Loucy (cell line): Measurements from ENCODE around the gene MAML3.
A peak's percentile ranks its signal among the peaks of the same experiment; 100 is the strongest.

Experiments used
- H2AFZ ChIP-seq: fragments of 200-600 bp; sonication (generic); 2 replicates; pipeline ENCODE4 v1.6.0; 2016; ENCODE audit warnings: antibody characterized with exemption, mild to moderate bottlenecking, low read length, moderate library complexity
- H3F3A ChIP-seq: fragments of 200-600 bp; 2 replicates; pipeline ENCODE4 v1.6.0; 2016; ENCODE audit warnings: antibody characterized with exemption, low read depth, mild to moderate bottlenecking
- H3K27me3 ChIP-seq: fragments of 200-600 bp; sonication (generic); 2 replicates; pipeline ENCODE4 v1.6.1; 2014; ENCODE audit warnings: low read length, mild to moderate bottlenecking; ENCODE audit not compliant: insufficient read depth, poor library complexity, severe bottlenecking
- H3K36me3 ChIP-seq: fragments of 200-600 bp; sonication (generic); 2 replicates; pipeline ENCODE4 v1.6.1; 2016; ENCODE audit warnings: low read length; ENCODE audit not compliant: insufficient read depth
- H3K4me1 ChIP-seq: fragments of 200-600 bp; sonication (generic); 2 replicates; pipeline ENCODE4 v1.5.1; 2014; ENCODE audit warnings: low read length, mild to moderate bottlenecking; ENCODE audit not compliant: insufficient read depth, poor library complexity, severe bottlenecking
- H3K4me2 ChIP-seq: fragments of 200-600 bp; sonication (generic); 2 replicates; pipeline ENCODE4 v1.6.0; 2014; ENCODE audit warnings: antibody characterized with exemption, low read length, low read depth, mild to moderate bottlenecking; ENCODE audit not compliant: poor library complexity, severe bottlenecking
- H3K4me3 ChIP-seq: fragments of 200-600 bp; sonication (generic); 2 replicates; pipeline ENCODE4 v1.5.1; 2014; ENCODE audit warnings: low read length, mild to moderate bottlenecking, mixed read lengths; ENCODE audit not compliant: poor library complexity, severe bottlenecking
- H3K79me2 ChIP-seq: fragments of 200-600 bp; sonication (generic); 2 replicates; pipeline ENCODE4 v1.6.1; 2014; ENCODE audit warnings: low read length; ENCODE audit not compliant: insufficient read depth
- H3K9ac ChIP-seq: fragments of 200-600 bp; sonication (generic); 2 replicates; pipeline ENCODE4 v1.6.0; 2014; ENCODE audit warnings: mild to moderate bottlenecking, low read depth, low read length, moderate library complexity; ENCODE audit not compliant: poor library complexity, severe bottlenecking
- H3K9me2 ChIP-seq: fragments of 200-600 bp; sonication (generic); replicated peaks from 2 replicates; pipeline ENCODE4 v1.6.1; 2016; ENCODE audit warnings: low read depth, low read length, mixed read lengths
- H3K9me3 ChIP-seq: fragments of 200-600 bp; sonication (generic); 2 replicates; pipeline ENCODE4 v1.6.1; 2014; ENCODE audit warnings: mild to moderate bottlenecking, antibody characterized with exemption, low read length, low read depth; ENCODE audit not compliant: insufficient read depth
- H4K20me1 ChIP-seq: fragments of 200-600 bp; sonication (generic); 2 replicates; pipeline ENCODE4 v1.6.0; 2014; ENCODE audit warnings: antibody characterized with exemption, low read length, mild to moderate bottlenecking; ENCODE audit not compliant: insufficient read depth, poor library complexity, severe bottlenecking
- EZH2phosphoT487 ChIP-seq: fragments of 200-600 bp; IDR thresholded peaks from 2 replicates; pipeline ENCODE4 v1.6.1; 2018; ENCODE audit warnings: antibody characterized with exemption, mild to moderate bottlenecking, moderate library complexity, borderline replicate concordance
- TF ChIP-seq, protein P1 (sequence below): fragments of 200-600 bp; sonication (generic); conservative IDR thresholded peaks from 2 replicates; pipeline ENCODE4 v1.5.1; 2014; ENCODE audit warnings: mild to moderate bottlenecking, antibody characterized with exemption, low read length

The MAML3 gene

DNA sequence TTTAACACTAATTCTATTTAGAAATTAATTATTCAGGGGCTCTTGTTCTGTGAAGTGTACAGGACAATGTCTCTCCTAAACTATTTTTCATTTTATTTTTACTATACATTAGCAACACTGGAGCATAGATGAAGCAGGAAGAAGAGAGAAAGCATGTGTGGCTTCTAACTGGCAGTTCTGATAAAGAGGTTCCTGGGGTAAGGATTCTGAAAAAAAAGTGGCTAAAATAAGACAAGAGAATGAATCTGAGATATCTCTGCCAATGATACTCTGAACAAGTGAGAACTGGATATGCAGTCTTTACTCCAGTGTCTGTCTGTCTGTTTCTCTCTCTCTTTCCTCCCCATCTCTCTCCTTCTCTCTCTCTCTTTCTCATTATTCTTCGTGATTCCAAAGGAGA, 125.9 kb downstream of the MAML3 start:
- H3K27me3 ChIP-seq, result no peaks in the 10 kb centered on the region
- H4K20me1 ChIP-seq, result no peaks in the 10 kb centered on the region
- H3K9me3 ChIP-seq, result no peaks in the 10 kb centered on the region
- H3K79me2 ChIP-seq, result peaks cover 45% of the 10 kb centered on the region; the same call in 1 of the 2 replicates
- no peak overlapping the region for H3K4me3 ChIP-seq
- no peaks in the 10 kb centered on the region for H3F3A ChIP-seq
- H3K36me3 ChIP-seq, result no peaks in the 10 kb centered on the region
- no peak overlapping the region for H2AFZ ChIP-seq
- H3K4me1 ChIP-seq, result peaks cover 24% of the 10 kb centered on the region
- no peak overlapping the region for H3K9ac ChIP-seq
- H3K9me2 ChIP-seq, result no peaks in the 10 kb centered on the region
- TF ChIP-seq, protein P1, sequence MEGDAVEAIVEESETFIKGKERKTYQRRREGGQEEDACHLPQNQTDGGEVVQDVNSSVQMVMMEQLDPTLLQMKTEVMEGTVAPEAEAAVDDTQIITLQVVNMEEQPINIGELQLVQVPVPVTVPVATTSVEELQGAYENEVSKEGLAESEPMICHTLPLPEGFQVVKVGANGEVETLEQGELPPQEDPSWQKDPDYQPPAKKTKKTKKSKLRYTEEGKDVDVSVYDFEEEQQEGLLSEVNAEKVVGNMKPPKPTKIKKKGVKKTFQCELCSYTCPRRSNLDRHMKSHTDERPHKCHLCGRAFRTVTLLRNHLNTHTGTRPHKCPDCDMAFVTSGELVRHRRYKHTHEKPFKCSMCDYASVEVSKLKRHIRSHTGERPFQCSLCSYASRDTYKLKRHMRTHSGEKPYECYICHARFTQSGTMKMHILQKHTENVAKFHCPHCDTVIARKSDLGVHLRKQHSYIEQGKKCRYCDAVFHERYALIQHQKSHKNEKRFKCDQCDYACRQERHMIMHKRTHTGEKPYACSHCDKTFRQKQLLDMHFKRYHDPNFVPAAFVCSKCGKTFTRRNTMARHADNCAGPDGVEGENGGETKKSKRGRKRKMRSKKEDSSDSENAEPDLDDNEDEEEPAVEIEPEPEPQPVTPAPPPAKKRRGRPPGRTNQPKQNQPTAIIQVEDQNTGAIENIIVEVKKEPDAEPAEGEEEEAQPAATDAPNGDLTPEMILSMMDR, result no peak
- TF ChIP-seq EZH2phosphoT487, result no peak
- H3K4me2 ChIP-seq, result no peak overlapping the region

DNA sequence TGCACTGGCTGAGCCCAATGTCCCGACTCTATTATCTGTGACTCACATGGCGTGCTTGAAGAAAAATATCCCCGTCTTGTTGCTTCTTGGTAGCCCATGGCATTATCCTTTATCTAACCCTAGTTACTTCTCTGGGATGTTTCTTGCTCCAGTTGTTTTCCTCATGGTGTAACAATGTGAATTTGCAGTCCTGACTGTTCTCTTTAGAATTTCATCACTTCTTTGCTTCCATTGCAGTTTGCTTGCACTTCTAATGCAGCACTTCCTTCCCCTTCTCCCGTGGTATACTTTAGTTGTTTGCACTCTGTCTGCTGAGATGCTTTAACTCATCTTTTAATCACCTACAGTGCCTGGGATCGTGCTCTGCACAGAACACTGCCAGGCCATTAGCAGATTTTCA, 126.9 kb downstream of the MAML3 start:
- H3K9ac ChIP-seq, result no peak overlapping the region
- H3K27me3 ChIP-seq, result no peaks in the 10 kb centered on the region
- no peaks in the 10 kb centered on the region for H3F3A ChIP-seq
- no peaks in the 10 kb centered on the region for H4K20me1 ChIP-seq
- no peak overlapping the region for H3K4me3 ChIP-seq
- no peaks in the 10 kb centered on the region for H3K9me3 ChIP-seq
- H3K79me2 ChIP-seq, result peaks cover 38% of the 10 kb centered on the region; the same call in 1 of the 2 replicates
- peak overlapping the region; percentile 37 for H3K4me2 ChIP-seq
- H2AFZ ChIP-seq, result no peak overlapping the region
- no peaks in the 10 kb centered on the region for H3K9me2 ChIP-seq
- peaks cover 24% of the 10 kb centered on the region for H3K4me1 ChIP-seq
- no peaks in the 10 kb centered on the region for H3K36me3 ChIP-seq
- TF ChIP-seq EZH2phosphoT487, result no peak
- TF ChIP-seq, protein P1, result no peak

DNA sequence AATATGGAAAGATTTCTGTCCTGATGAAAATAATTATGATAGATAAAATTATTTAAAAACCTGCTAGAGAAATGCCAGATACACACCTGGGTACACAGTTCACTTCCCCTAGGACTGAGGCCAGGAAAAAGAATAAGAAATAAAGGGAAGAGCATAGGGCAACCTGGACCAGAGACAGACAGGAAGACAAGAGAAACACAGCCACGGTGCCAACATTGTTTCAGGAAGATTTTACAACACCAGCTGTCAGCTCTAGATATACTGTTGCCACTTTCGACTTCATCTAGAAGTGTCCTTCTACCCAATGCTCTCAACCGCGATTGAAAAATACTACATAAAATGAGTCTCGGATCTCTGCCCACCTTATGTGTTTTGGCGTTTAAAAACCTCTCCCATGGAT, 128.5 kb downstream of the MAML3 start:
- Histone ChIP-seq H3K27me3 (no peaks in the 10 kb centered on the region), H3K36me3 (no peaks in the 10 kb centered on the region), H3K4me1 (peaks cover 24% of the 10 kb centered on the region), H4K20me1 (no peaks in the 10 kb centered on the region), H3K9ac (no peak overlapping the region), H2AFZ (no peak overlapping the region), H3K4me3 (no peak overlapping the region), H3F3A (no peaks in the 10 kb centered on the region), H3K9me3 (no peaks in the 10 kb centered on the region), H3K4me2 (no peak overlapping the region), H3K9me2 (no peaks in the 10 kb centered on the region), H3K79me2 (peaks cover 28% of the 10 kb centered on the region; the same call in 1 of the 2 replicates)
- no peak for TF ChIP-seq EZH2phosphoT487
- TF ChIP-seq, protein P1, result no peak
